ENCODE results near the gene HMCN2. TPM values are rescaled to one million over a fixed set of nuclear protein-coding genes. Genes with fewer than 3 reads are reported as not detected.

Gene HMCN2
- total RNA-seq, 1 experiment from 2014 or later = 1.6 TPM

DNA sequence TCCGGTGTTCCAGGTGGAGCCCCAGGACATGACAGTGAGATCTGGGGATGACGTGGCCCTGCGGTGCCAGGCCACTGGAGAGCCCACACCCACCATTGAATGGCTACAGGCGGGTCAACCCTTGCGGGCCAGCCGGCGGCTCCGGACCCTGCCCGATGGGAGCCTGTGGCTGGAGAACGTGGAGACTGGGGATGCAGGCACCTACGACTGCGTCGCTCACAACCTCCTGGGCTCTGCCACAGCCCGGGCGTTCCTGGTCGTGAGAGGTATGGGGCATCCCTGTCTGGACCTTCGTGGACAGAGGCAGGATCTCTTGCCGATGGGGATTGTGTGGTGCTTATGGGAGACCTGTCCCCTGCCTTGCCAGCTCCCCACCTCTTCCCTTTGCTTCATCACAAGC lies 153.2 kb downstream of the HMCN2 start:
- intact Hi-C loops (cut with micrococcal nuclease; ENCODE audit: unreplicated experiment) = no loop called here
- CTCF ChIA-PET = no interaction called here
- no peaks in the 10 kb centered on the region for H3K79me2 ChIP-seq (ENCODE audit: low read depth)

DNA sequence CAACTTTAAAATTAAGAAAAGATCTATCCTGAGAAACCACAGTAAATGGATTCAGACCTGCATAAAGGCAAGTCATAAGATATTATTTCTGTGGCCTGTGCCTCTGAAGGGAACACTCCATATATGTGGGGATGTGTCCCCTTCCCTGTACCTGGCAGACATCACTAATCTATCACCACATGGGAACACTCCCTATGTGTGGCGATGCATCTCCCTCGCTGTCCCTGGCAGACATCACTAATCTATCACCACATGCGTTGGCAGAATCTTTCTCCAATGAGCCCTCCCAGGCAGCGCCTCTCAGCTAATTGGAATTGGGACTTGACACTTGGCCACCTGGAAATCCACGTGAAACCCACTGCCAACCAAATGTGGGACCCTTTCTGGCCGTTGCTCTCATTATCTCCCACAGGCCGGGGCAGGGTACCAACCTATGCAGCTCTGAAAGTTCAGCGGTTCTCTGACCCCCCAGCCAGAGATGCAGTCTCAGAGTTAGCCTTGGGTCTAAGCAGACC lies 154.0 kb downstream of the HMCN2 start:
- peaks cover 9% of the 10 kb centered on the region for H3K4me1 ChIP-seq (replicated peaks; ENCODE audit: insufficient read depth)
- no peaks in the 10 kb centered on the region for H4K20me1 ChIP-seq (ENCODE audit: insufficient read depth)
- H2AFZ ChIP-seq = no peak overlapping the region
- no peaks in the 10 kb centered on the region; the same call in 1 of the 2 replicates for H3F3A ChIP-seq (ENCODE audit: insufficient read depth, low read depth)
- no peak for TF ChIP-seq EZH2 (IDR thresholded peaks at IDR 0.05; ENCODE audit: low read depth)
- TF ChIP-seq, protein P1, sequence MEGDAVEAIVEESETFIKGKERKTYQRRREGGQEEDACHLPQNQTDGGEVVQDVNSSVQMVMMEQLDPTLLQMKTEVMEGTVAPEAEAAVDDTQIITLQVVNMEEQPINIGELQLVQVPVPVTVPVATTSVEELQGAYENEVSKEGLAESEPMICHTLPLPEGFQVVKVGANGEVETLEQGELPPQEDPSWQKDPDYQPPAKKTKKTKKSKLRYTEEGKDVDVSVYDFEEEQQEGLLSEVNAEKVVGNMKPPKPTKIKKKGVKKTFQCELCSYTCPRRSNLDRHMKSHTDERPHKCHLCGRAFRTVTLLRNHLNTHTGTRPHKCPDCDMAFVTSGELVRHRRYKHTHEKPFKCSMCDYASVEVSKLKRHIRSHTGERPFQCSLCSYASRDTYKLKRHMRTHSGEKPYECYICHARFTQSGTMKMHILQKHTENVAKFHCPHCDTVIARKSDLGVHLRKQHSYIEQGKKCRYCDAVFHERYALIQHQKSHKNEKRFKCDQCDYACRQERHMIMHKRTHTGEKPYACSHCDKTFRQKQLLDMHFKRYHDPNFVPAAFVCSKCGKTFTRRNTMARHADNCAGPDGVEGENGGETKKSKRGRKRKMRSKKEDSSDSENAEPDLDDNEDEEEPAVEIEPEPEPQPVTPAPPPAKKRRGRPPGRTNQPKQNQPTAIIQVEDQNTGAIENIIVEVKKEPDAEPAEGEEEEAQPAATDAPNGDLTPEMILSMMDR (conservative IDR thresholded peaks at IDR 0.05) = no peak
- H3K27me3 ChIP-seq (ENCODE audit: insufficient read depth, low read depth) = no peaks in the 10 kb centered on the region
- H3K27ac ChIP-seq = no peak overlapping the region
- H3K9me2 ChIP-seq (ENCODE audit: insufficient read depth) = no peaks in the 10 kb centered on the region
- no peak overlapping the region for H3K4me2 ChIP-seq
- no peaks in the 10 kb centered on the region for H3K36me3 ChIP-seq (ENCODE audit: low read depth)
- CTCF ChIA-PET = no interaction called here
- no TSS peak for BruUV-seq (replicated peaks)
- no peaks in the 10 kb centered on the region for H3K9me3 ChIP-seq (ENCODE audit: insufficient read depth, low read depth)
- intact Hi-C loops (cut with micrococcal nuclease; ENCODE audit: unreplicated experiment) = no loop called here
- H3K79me2 ChIP-seq (ENCODE audit: low read depth) = no peaks in the 10 kb centered on the region
- DNase-seq = no peak
- POLR2A ChIA-PET (ENCODE audit: unreplicated experiment) = no interaction called here
- no peak overlapping the region for H3K4me3 ChIP-seq

More for the DNA sequence above, 153.2 kb downstream of the HMCN2 start:
- H4K20me1 ChIP-seq (ENCODE audit: insufficient read depth) = no peaks in the 10 kb centered on the region
- no peaks in the 10 kb centered on the region; the same call in 1 of the 2 replicates for H3F3A ChIP-seq (ENCODE audit: insufficient read depth, low read depth)
- no peak for DNase-seq
- no peak overlapping the region for H3K4me2 ChIP-seq
- TF ChIP-seq, protein P1 (conservative IDR thresholded peaks at IDR 0.05) = no peak
- no peaks in the 10 kb centered on the region for H3K9me2 ChIP-seq (ENCODE audit: insufficient read depth)
- peaks cover 15% of the 10 kb centered on the region for H3K4me1 ChIP-seq (replicated peaks; ENCODE audit: insufficient read depth)
- POLR2A ChIA-PET (ENCODE audit: unreplicated experiment) = no interaction called here
- H3K36me3 ChIP-seq (ENCODE audit: low read depth) = no peaks in the 10 kb centered on the region
- no TSS peak for BruUV-seq (replicated peaks)
- no peaks in the 10 kb centered on the region for H3K9me3 ChIP-seq (ENCODE audit: insufficient read depth, low read depth)
- no peak overlapping the region for H3K27ac ChIP-seq
- H2AFZ ChIP-seq = no peak overlapping the region
- H3K27me3 ChIP-seq (ENCODE audit: insufficient read depth, low read depth) = no peaks in the 10 kb centered on the region
- no peak overlapping the region for H3K4me3 ChIP-seq

DNA sequence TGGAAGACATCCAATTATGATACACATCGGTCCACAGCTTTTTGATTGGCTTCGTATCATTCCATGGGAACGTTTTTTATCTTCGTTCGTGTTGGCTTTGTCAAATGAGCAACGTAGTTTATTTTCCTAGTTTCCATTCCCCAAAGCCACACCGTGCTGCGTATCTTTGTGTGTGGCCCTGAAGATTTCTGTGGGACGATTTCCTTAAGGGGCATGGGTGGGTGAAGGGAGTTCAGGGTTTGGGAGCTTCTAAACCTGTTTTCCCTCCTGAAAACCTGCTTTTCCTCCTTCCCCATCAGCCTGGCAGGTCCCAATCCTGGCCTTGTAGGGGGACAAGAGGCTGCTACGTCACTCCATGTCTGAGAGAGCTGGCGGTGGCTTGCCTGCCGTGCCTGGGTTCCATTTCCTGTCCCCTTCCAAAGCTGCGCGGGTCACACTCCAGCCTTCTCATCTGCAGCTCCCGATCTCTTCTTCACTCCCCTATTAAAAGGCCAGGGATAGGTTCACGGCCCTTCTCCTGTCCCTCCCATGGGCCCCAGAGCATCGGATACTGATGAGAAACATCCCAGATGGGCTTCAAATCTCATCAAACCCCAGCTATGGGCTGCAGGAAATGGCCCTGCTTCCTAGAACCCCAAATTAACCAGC lies 155.7 kb downstream of the HMCN2 start:
- no peaks in the 10 kb centered on the region for H3K79me2 ChIP-seq (ENCODE audit: low read depth)
- no TSS peak for BruUV-seq (replicated peaks)
- intact Hi-C loops (cut with micrococcal nuclease; ENCODE audit: unreplicated experiment) = no loop called here

More for the DNA sequence above, 155.7 kb downstream of the HMCN2 start:
- Histone ChIP-seq H4K20me1 (ENCODE audit: insufficient read depth) (no peaks in the 10 kb centered on the region), H3K27me3 (ENCODE audit: insufficient read depth, low read depth) (no peaks in the 10 kb centered on the region), H3K9me2 (ENCODE audit: insufficient read depth) (no peaks in the 10 kb centered on the region), H3K4me2 (no peak overlapping the region), H2AFZ (no peak overlapping the region), H3K4me3 (no peak overlapping the region), H3K36me3 (ENCODE audit: low read depth) (no peaks in the 10 kb centered on the region), H3F3A (ENCODE audit: insufficient read depth, low read depth) (no peaks in the 10 kb centered on the region), H3K4me1 (replicated peaks; ENCODE audit: insufficient read depth) (no peaks in the 10 kb centered on the region), H3K27ac (no peak overlapping the region), H3K9me3 (ENCODE audit: insufficient read depth, low read depth) (no peaks in the 10 kb centered on the region)
- POLR2A ChIA-PET (ENCODE audit: unreplicated experiment) = no interaction called here
- no peak for DNase-seq
- no peak for TF ChIP-seq EZH2 (IDR thresholded peaks at IDR 0.05; ENCODE audit: low read depth)
- TF ChIP-seq, protein P1 (conservative IDR thresholded peaks at IDR 0.05) = no peak
- CTCF ChIA-PET = no interaction called here
